Omental fat pad (tissue), 4 donors: ENCODE results near the gene NTMT1. TPM values are rescaled to one million over a fixed set of nuclear protein-coding genes. Genes with fewer than 3 reads are reported as not detected.

Experiments
- ATAC-seq: fragments of 150-250 bp; one replicate; pipeline ENCODE4 v1.9.1; 2016; ENCODE audit warnings: mild to moderate bottlenecking, moderate library complexity; ENCODE audit not compliant: low FRiP score
- DNase-seq: peaks from one replicate; pipeline ENCODE4 v3.0.0-alpha.2; 2019; ENCODE audit warnings: low spot score
- CTCF ChIP-seq, 3 donors: fragments of 450-650 bp; IDR thresholded peaks; one replicate each; pipeline ENCODE4 v1.5.1; 2016 to 2017; ENCODE audit warnings: antibody characterized with exemption in 3 of 3, mild to moderate bottlenecking in 3 of 3, moderate library complexity in 2 of 3
- total RNA-seq, 4 donors: library from RNA; depleted of rRNA; stranded (reverse); fragments of >200 nt; gene quantifications; one replicate each; pipeline ENCODE4 v1.1.0, GENCODE V29; 2016

The NTMT1 gene
- total RNA-seq, 4 donors from 2014 or later, result 15.8 to 37.9 (median 20.3) TPM

- TF ChIP-seq CTCF (IDR thresholded peaks at IDR 0.05), result no peak
- no peak for DNase-seq
- no peak for ATAC-seq
These were observed 8.8 kb upstream of the NTMT1 start for GRCh38 chr9:129617167-129617566.

GRCh38 chr9:129619787-129620668, 5.9 kb upstream of the NTMT1 start:
- DNase-seq (no peak), ATAC-seq (peak; percentile 24)
- no peak for TF ChIP-seq CTCF (IDR thresholded peaks at IDR 0.05)

GRCh38 chr9:129620669-129621295, 5.2 kb upstream of the NTMT1 start, which contains the start of gene C9orf50:
Gene C9orf50, minus strand, starts transcription at chr9:129621101. Its CDS starts 527 bp downstream, at chr9:129620574.
- no peak for TF ChIP-seq CTCF (IDR thresholded peaks at IDR 0.05)
- ATAC-seq (no peak), DNase-seq (no peak)

GRCh38 chr9:129623331-129623730, 2.6 kb upstream of the NTMT1 start:
- no peak for ATAC-seq
- TF ChIP-seq CTCF (IDR thresholded peaks at IDR 0.05), result no peak

GRCh38 chr9:129624168-129624759, 1.7 kb upstream of the NTMT1 start:
- no peak for ATAC-seq
- DNase-seq, result peak; percentile 57
- TF ChIP-seq CTCF (IDR thresholded peaks at IDR 0.05), result peak in 1 of 3 donors; percentile 51

More at GRCh38 chr9:129623331-129623730, 2.6 kb upstream of the NTMT1 start:
- DNase-seq, result no peak

GRCh38 chr9:129624947-129625346, 1.0 kb upstream of the NTMT1 start:
- TF ChIP-seq CTCF (IDR thresholded peaks at IDR 0.05), result no peak
- ATAC-seq (no peak), DNase-seq (no peak)
